Esophagus muscularis mucosa (tissue), 4 donors: ENCODE data around the gene CRYAB.
"Not testable (repeated sequence)": the region's sequence is repeated elsewhere in the genome, so short reads cannot be mapped to it uniquely, and the experiment has no call there.

Source experiments
- EP300 ChIP-seq: sonication (generic); formaldehyde crosslinking; IDR thresholded peaks from one replicate; pipeline ENCODE4 v1.6.1; 2017; ENCODE audit warnings: antibody characterized with exemption
- POLR2AphosphoS5 ChIP-seq, 2 donors: sonication (generic); formaldehyde crosslinking; IDR thresholded peaks; one replicate each; pipeline ENCODE4 v1.6.1; 2017; ENCODE audit warnings: antibody characterized with exemption in 2 of 2
- TF ChIP-seq, protein P1 (sequence below), 3 experiments: fragments of 200-600 bp in 2 of 3; fragments of 450-650 bp in 1 of 3; sonication (generic) in 2 of 3; IDR thresholded peaks; one replicate each; pipeline ENCODE4 v1.5.1; 2017 to 2019; ENCODE audit warnings: antibody characterized with exemption in 3 of 3, mild to moderate bottlenecking in 2 of 3, moderate library complexity in 1 of 3

DNA sequence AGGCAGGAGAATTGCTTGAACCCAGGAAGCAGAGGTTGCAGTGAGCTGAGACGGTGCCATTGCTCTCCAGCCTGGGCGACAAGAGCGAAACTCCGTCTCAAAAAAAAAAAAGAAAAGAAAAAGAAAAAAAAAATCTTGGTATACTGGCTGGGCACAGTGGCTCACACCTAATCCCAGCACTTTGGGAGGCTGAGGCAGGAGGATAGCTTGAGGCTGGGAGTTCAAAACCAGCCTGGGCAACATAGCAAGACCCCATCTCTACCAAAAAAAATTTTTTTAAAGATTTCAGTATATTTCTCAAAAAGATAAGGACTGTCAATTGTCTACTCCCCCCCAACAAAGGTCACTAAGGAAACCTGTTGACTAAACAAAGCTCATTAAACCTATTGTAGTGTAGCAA, 26.5 kb downstream of the CRYAB start:
- TF ChIP-seq, protein P1, sequence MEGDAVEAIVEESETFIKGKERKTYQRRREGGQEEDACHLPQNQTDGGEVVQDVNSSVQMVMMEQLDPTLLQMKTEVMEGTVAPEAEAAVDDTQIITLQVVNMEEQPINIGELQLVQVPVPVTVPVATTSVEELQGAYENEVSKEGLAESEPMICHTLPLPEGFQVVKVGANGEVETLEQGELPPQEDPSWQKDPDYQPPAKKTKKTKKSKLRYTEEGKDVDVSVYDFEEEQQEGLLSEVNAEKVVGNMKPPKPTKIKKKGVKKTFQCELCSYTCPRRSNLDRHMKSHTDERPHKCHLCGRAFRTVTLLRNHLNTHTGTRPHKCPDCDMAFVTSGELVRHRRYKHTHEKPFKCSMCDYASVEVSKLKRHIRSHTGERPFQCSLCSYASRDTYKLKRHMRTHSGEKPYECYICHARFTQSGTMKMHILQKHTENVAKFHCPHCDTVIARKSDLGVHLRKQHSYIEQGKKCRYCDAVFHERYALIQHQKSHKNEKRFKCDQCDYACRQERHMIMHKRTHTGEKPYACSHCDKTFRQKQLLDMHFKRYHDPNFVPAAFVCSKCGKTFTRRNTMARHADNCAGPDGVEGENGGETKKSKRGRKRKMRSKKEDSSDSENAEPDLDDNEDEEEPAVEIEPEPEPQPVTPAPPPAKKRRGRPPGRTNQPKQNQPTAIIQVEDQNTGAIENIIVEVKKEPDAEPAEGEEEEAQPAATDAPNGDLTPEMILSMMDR (IDR thresholded peaks at IDR 0.05): not testable (repeated sequence)
- not testable (repeated sequence) for TF ChIP-seq EP300; POLR2AphosphoS5 (IDR thresholded peaks at IDR 0.05)
